ENCODE measurements around the gene PTPRM.

DNA sequence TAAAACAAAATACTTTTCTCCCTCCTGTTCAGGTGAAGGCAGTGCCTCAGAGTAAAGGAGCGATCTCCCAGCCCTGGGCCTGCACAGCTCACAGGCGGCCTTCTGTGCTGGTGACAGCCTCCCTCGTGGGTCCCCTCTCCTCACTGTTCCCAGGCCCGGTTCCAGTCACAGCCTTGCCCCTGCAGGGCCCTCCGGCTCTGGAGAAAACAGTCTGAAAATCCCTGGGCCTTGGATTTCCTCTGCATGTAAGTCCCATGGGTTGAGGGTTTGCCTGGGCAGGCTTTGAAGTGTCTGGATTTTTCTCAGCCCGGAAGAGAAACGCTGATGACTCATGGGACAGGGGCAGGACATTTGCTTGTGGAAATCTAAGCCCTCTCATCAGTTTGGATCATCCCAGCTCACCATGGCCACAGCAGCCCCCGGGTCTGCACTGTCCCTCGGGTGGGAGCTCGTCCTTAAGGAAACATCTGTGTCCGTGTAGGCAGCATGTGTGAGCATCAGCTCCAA, 856.0 kb downstream of the PTPRM start:
- TF ChIP-seq JUND (IDR thresholded peaks at IDR 0.05): no peak
- TF ChIP-seq, protein P1, sequence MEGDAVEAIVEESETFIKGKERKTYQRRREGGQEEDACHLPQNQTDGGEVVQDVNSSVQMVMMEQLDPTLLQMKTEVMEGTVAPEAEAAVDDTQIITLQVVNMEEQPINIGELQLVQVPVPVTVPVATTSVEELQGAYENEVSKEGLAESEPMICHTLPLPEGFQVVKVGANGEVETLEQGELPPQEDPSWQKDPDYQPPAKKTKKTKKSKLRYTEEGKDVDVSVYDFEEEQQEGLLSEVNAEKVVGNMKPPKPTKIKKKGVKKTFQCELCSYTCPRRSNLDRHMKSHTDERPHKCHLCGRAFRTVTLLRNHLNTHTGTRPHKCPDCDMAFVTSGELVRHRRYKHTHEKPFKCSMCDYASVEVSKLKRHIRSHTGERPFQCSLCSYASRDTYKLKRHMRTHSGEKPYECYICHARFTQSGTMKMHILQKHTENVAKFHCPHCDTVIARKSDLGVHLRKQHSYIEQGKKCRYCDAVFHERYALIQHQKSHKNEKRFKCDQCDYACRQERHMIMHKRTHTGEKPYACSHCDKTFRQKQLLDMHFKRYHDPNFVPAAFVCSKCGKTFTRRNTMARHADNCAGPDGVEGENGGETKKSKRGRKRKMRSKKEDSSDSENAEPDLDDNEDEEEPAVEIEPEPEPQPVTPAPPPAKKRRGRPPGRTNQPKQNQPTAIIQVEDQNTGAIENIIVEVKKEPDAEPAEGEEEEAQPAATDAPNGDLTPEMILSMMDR (IDR thresholded peaks at IDR 0.05; ENCODE audit: low read depth, low read length, missing input control): no peak
- TF ChIP-seq, protein P2, sequence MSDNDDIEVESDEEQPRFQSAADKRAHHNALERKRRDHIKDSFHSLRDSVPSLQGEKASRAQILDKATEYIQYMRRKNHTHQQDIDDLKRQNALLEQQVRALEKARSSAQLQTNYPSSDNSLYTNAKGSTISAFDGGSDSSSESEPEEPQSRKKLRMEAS (IDR thresholded peaks at IDR 0.05): no peak
- no peak for TF ChIP-seq SP1 (IDR thresholded peaks at IDR 0.05)
- no peak for TF ChIP-seq GABPA (IDR thresholded peaks at IDR 0.05 in 1 of 2, conservative IDR thresholded peaks at IDR 0.05 in 1 of 2)
- TF ChIP-seq RXRA (IDR thresholded peaks at IDR 0.05): no peak
- no peak for TF ChIP-seq RAD21 (IDR thresholded peaks at IDR 0.05)
- no peak for TF ChIP-seq HNF4A (conservative IDR thresholded peaks at IDR 0.05)
- TF ChIP-seq, protein P3, sequence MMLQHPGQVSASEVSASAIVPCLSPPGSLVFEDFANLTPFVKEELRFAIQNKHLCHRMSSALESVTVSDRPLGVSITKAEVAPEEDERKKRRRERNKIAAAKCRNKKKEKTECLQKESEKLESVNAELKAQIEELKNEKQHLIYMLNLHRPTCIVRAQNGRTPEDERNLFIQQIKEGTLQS (IDR thresholded peaks at IDR 0.05): no peak
- no peak for TF ChIP-seq YY1 (IDR thresholded peaks at IDR 0.05)
- TF ChIP-seq, protein P4, sequence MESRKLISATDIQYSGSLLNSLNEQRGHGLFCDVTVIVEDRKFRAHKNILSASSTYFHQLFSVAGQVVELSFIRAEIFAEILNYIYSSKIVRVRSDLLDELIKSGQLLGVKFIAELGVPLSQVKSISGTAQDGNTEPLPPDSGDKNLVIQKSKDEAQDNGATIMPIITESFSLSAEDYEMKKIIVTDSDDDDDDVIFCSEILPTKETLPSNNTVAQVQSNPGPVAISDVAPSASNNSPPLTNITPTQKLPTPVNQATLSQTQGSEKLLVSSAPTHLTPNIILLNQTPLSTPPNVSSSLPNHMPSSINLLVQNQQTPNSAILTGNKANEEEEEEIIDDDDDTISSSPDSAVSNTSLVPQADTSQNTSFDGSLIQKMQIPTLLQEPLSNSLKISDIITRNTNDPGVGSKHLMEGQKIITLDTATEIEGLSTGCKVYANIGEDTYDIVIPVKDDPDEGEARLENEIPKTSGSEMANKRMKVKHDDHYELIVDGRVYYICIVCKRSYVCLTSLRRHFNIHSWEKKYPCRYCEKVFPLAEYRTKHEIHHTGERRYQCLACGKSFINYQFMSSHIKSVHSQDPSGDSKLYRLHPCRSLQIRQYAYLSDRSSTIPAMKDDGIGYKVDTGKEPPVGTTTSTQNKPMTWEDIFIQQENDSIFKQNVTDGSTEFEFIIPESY (IDR thresholded peaks at IDR 0.05): no peak
- TF ChIP-seq, protein P5, sequence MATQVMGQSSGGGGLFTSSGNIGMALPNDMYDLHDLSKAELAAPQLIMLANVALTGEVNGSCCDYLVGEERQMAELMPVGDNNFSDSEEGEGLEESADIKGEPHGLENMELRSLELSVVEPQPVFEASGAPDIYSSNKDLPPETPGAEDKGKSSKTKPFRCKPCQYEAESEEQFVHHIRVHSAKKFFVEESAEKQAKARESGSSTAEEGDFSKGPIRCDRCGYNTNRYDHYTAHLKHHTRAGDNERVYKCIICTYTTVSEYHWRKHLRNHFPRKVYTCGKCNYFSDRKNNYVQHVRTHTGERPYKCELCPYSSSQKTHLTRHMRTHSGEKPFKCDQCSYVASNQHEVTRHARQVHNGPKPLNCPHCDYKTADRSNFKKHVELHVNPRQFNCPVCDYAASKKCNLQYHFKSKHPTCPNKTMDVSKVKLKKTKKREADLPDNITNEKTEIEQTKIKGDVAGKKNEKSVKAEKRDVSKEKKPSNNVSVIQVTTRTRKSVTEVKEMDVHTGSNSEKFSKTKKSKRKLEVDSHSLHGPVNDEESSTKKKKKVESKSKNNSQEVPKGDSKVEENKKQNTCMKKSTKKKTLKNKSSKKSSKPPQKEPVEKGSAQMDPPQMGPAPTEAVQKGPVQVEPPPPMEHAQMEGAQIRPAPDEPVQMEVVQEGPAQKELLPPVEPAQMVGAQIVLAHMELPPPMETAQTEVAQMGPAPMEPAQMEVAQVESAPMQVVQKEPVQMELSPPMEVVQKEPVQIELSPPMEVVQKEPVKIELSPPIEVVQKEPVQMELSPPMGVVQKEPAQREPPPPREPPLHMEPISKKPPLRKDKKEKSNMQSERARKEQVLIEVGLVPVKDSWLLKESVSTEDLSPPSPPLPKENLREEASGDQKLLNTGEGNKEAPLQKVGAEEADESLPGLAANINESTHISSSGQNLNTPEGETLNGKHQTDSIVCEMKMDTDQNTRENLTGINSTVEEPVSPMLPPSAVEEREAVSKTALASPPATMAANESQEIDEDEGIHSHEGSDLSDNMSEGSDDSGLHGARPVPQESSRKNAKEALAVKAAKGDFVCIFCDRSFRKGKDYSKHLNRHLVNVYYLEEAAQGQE (IDR thresholded peaks at IDR 0.05): no peak
- TF ChIP-seq TAF1 (conservative IDR thresholded peaks at IDR 0.05): no peak
- TF ChIP-seq EGR1 (IDR thresholded peaks at IDR 0.05; ENCODE audit: low read depth in 2 of 2): no peak
